K562 (cell line): ENCODE measurements around the gene MLST8.

Source experiments
- BHLHE40 ChIP-seq: IDR thresholded peaks from 2 replicates; pipeline ENCODE4 v1.6.1; 2011; ENCODE audit warnings: low read length, improper control_type of control experiment
- CHAMP1 ChIP-seq: fragments of 450-650 bp; IDR thresholded peaks from 2 replicates; pipeline ENCODE4 v1.6.1; 2016; ENCODE audit warnings: mild to moderate bottlenecking
- CTCF ChIP-seq, 3 experiments: IDR thresholded peaks in 2 of 3; conservative IDR thresholded peaks in 1 of 3; 2 replicates each; pipeline ENCODE4 v1.5.1; 2011 to 2012; ENCODE audit warnings: low read length in 3 of 3, mild to moderate bottlenecking in 3 of 3, control low read depth in 2 of 3, improper control_type of control experiment in 1 of 3, inconsistent platforms in 1 of 3, low read depth in 1 of 3, mixed read lengths in 1 of 3, moderate library complexity in 1 of 3; ENCODE audit not compliant: insufficient read depth in 2 of 3
- EZH2 ChIP-seq: IDR thresholded peaks from 2 replicates; pipeline ENCODE4 v1.6.1; 2012; ENCODE audit warnings: low read depth, mild to moderate bottlenecking, inconsistent platforms, low read length, borderline replicate concordance
- FOSL1 ChIP-seq: fragments of 200-800 bp; sonication (Bioruptor generic); conservative IDR thresholded peaks from 2 replicates; pipeline ENCODE4 v1.6.1; 2016; ENCODE audit warnings: missing genetic modification characterization, missing compliant biosample characterization
- SMAD2 ChIP-seq: fragments of 150-350 bp; IDR thresholded peaks from 2 replicates; pipeline ENCODE4 v1.6.1; 2014; ENCODE audit warnings: low read depth, mild to moderate bottlenecking, low read length
- SP1 ChIP-seq: sonication (generic); formaldehyde crosslinking; IDR thresholded peaks from 2 replicates; pipeline ENCODE4 v1.8.1; 2022; ENCODE audit warnings: mild to moderate bottlenecking, missing genetic modification reagents
- SREBF1 ChIP-seq: fragments of 150-350 bp; IDR thresholded peaks from 2 replicates; pipeline ENCODE4 v1.6.1; 2014; ENCODE audit warnings: antibody characterized with exemption, low read depth, low read length, borderline replicate concordance
- TRIM24 ChIP-seq, 2 experiments: fragments of 450-650 bp; IDR thresholded peaks; 2 replicates each; pipeline ENCODE4 v1.6.1; 2016
- ZFX ChIP-seq: sonication (generic); formaldehyde crosslinking; IDR thresholded peaks from 2 replicates; pipeline ENCODE4 v1.8.0; 2022; ENCODE audit warnings: mild to moderate bottlenecking, missing genetic modification reagents, moderate library complexity
- ZNF586 ChIP-seq: fragments of 450-650 bp; formaldehyde crosslinking; conservative IDR thresholded peaks from 2 replicates; pipeline ENCODE4 v1.4.0; 2020; ENCODE audit warnings: mild to moderate bottlenecking, moderate library complexity

GRCh38 chr16:2181952-2182351, 23.3 kb upstream of the MLST8 start:
- TF ChIP-seq BHLHE40 (no peak), FOSL1 (tag) (no peak), SMAD2 (no peak), CTCF (IDR thresholded peaks at IDR 0.05 in 2 of 3, conservative IDR thresholded peaks at IDR 0.05 in 1 of 3; ENCODE audit: insufficient read depth in 2 of 3, low read depth in 1 of 3, low read length in 3 of 3) (no peak), TRIM24 (IDR thresholded peaks at IDR 0.05) (no peak), ZFX (CRISPR knock-in tag) (no peak), ZNF586 (CRISPR knock-in tag) (no peak), SP1 (CRISPR knock-in tag) (no peak), EZH2 (no peak), SREBF1 (no peak), CHAMP1 (no peak)
